Measurements from ENCODE around the gene RPAP2.
"Not testable (repeated sequence)": the region's sequence is repeated elsewhere in the genome, so short reads cannot be mapped to it uniquely, and the experiment has no call there.

Gene RPAP2

GRCh38 chr1:92277105-92277723 lies 21.6 kb upstream of the RPAP2 start:
- TF ChIP-seq CTCF (IDR thresholded peaks at IDR 0.05; ENCODE audit: extremely low read depth, missing control alignments), result no peak
- no peak for DNase-seq (ENCODE audit: low spot score)

- not testable (repeated sequence) for DNase-seq (ENCODE audit: low spot score)
Observed at GRCh38 chr1:92279781-92280180, 19.1 kb upstream of the RPAP2 start.

- DNase-seq (ENCODE audit: low spot score), result not testable (repeated sequence)
Observed at GRCh38 chr1:92281411-92281810, 17.4 kb upstream of the RPAP2 start.

GRCh38 chr1:92291372-92291999 lies 7.4 kb upstream of the RPAP2 start:
- TF ChIP-seq CTCF (IDR thresholded peaks at IDR 0.05; ENCODE audit: extremely low read depth, missing control alignments), result peak; percentile 11
- peak; percentile 25 for DNase-seq (ENCODE audit: low spot score)

- no peak for TF ChIP-seq CTCF (IDR thresholded peaks at IDR 0.05; ENCODE audit: extremely low read depth, missing control alignments)
- no peak for DNase-seq (ENCODE audit: low spot score)
Observed at GRCh38 chr1:92298213-92298572, 666 bp upstream of the RPAP2 start.

GRCh38 chr1:92299477-92300150 lies 755 bp downstream of the RPAP2 start:
- TF ChIP-seq CTCF (IDR thresholded peaks at IDR 0.05; ENCODE audit: extremely low read depth, missing control alignments), result no peak
- DNase-seq (ENCODE audit: low spot score), result peak; percentile 7

GRCh38 chr1:92301021-92301420 lies 2.2 kb downstream of the RPAP2 start:
- TF ChIP-seq CTCF (IDR thresholded peaks at IDR 0.05; ENCODE audit: extremely low read depth, missing control alignments), result no peak
- no peak for DNase-seq (ENCODE audit: low spot score)

GRCh38 chr1:92306020-92306419 lies 7.2 kb downstream of the RPAP2 start:
- no peak for DNase-seq (ENCODE audit: low spot score)
- no peak for TF ChIP-seq CTCF (IDR thresholded peaks at IDR 0.05; ENCODE audit: extremely low read depth, missing control alignments)

All from GM20000 (cell line).